HCT116 (cell line): ENCODE measurements around the gene PTPN4. TPM values are rescaled to one million over a fixed set of nuclear protein-coding genes. Genes with fewer than 3 reads are reported as not detected.

Experiments
- ATAC-seq: fragments of 200-7000 bp; cut with Tn5 transposase; 2 replicates; pipeline ENCODE4 v1.9.1; 2020; ENCODE audit warnings: mild to moderate bottlenecking, moderate library complexity
- BruUV-seq: library from RNA; stranded (reverse); fragments of 400-500 nt; replicated peaks from 2 replicates; lab custom pipeline; 2021; lab: Mats Ljungman, UMichigan
- CTCF ChIA-PET: fragments of 300-600 bp; sonication (Branson Sonifier 250); formaldehyde crosslinking; loops from one replicate; lab custom pipeline; 2021; ENCODE audit warnings: antibody characterized with exemption; lab: Charles Lee
- POLR2A ChIA-PET: fragments of 300-600, 350-600 bp; sonication (Branson Sonifier 250); formaldehyde crosslinking; loops from one replicate; lab custom pipeline; 2021; ENCODE audit warnings: antibody characterized with exemption; lab: Charles Lee
- RAD21 ChIA-PET, 2 experiments: fragments of 300-600 bp; sonication (Branson Sonifier 250); formaldehyde crosslinking; loops; one replicate each; lab custom pipeline; 2023; ENCODE audit warnings: low total read pairs in 2 of 2; ENCODE audit not compliant: uncharacterized antibody in 2 of 2, unreplicated experiment in 2 of 2, low non-redundant PET in 1 of 2; lab: Charles Lee
- DNase-seq: peaks from one replicate; pipeline ENCODE4 v3.0.0-alpha.2; 2010; ENCODE audit warnings: low read depth, low spot score
- H2AFZ ChIP-seq: fragments of 200-600 bp; shearing (Covaris generic), sonication (generic); 2 replicates; pipeline ENCODE4 v1.6.1; 2017; ENCODE audit warnings: low read depth, mixed run types, mixed read lengths, antibody characterized with exemption, low read length; ENCODE audit not compliant: poor library complexity, severe bottlenecking
- H3K27ac ChIP-seq: 2 replicates; pipeline ENCODE4 v1.5.1; 2012; ENCODE audit warnings: low read depth, low read length
- H3K27me3 ChIP-seq: fragments of 200-600 bp; sonication (generic); 2 replicates; pipeline ENCODE4 v1.6.1; 2016; ENCODE audit warnings: mixed run types, low read length, mixed read lengths; ENCODE audit not compliant: insufficient read depth
- H3K36me3 ChIP-seq, 2 experiments: fragments of 200-500 bp in 1 of 2; fragments of 200-600 bp in 1 of 2; sonication (Bioruptor generic) in 1 of 2; sonication (generic) in 1 of 2; 2 replicates each; pipeline versions ENCODE4 v1.5.1 to v1.6.1; 2014 to 2016; ENCODE audit warnings: low read length in 2 of 2, inconsistent platforms in 1 of 2, mixed read lengths in 1 of 2, mixed run types in 1 of 2; ENCODE audit not compliant: insufficient read depth in 2 of 2, control insufficient read depth in 1 of 2
- H3K4me1 ChIP-seq, 2 experiments: fragments of 200-600 bp in 1 of 2; sonication (generic) in 1 of 2; 2 replicates each; pipeline versions ENCODE4 v1.5.1 to v1.6.1; 2012 to 2017; ENCODE audit warnings: low read length in 2 of 2, inconsistent platforms in 1 of 2, mild to moderate bottlenecking in 1 of 2, mixed read lengths in 1 of 2, mixed run types in 1 of 2, moderate library complexity in 1 of 2; ENCODE audit not compliant: insufficient read depth in 2 of 2, control insufficient read depth in 1 of 2
- H3K4me2 ChIP-seq: fragments of 200-600 bp; sonication (generic); 2 replicates; pipeline ENCODE4 v1.6.1; 2017; ENCODE audit warnings: mixed run types, low read length, mixed read lengths
- H3K4me3 ChIP-seq, 2 experiments: fragments of 200-600 bp in 1 of 2; sonication (generic) in 1 of 2; replicated peaks in 1 of 2; 2 replicates each; pipeline ENCODE4 v1.5.1; 2011 to 2016; ENCODE audit warnings: low read length in 2 of 2, control low read depth in 1 of 2, low read depth in 1 of 2, mild to moderate bottlenecking in 1 of 2, mixed read lengths in 1 of 2, mixed run types in 1 of 2
- H3K79me2 ChIP-seq: fragments of 200-600 bp; sonication (generic); 2 replicates; pipeline ENCODE4 v1.6.1; 2017; ENCODE audit warnings: mild to moderate bottlenecking, mixed run types, low read length, moderate library complexity, mixed read lengths; ENCODE audit not compliant: insufficient read depth
- H3K9ac ChIP-seq: fragments of 200-600 bp; sonication (generic); 2 replicates; pipeline ENCODE4 v1.6.1; 2016; ENCODE audit warnings: low read length, mixed read lengths
- H3K9me2 ChIP-seq: fragments of 200-600 bp; sonication (generic), shearing (Covaris generic); 2 replicates; pipeline ENCODE4 v1.6.1; 2017; ENCODE audit warnings: mixed run types, mild to moderate bottlenecking, moderate library complexity; ENCODE audit not compliant: insufficient read depth
- H3K9me3 ChIP-seq, 2 experiments: fragments of 200-500 bp in 1 of 2; fragments of 200-600 bp in 1 of 2; sonication (Bioruptor generic) in 1 of 2; sonication (generic) in 1 of 2; 2 replicates each; pipeline ENCODE4 v1.6.1; 2014 to 2017; ENCODE audit warnings: low read length in 2 of 2, mixed read lengths in 2 of 2, inconsistent platforms in 1 of 2, low read depth in 1 of 2, mild to moderate bottlenecking in 1 of 2, mixed run types in 1 of 2, moderate library complexity in 1 of 2; ENCODE audit not compliant: control insufficient read depth in 1 of 2, insufficient read depth in 1 of 2
- H4K20me1 ChIP-seq: fragments of 200-600 bp; sonication (generic), shearing (Covaris generic); 2 replicates; pipeline ENCODE4 v1.6.1; 2017; ENCODE audit warnings: mixed run types, mild to moderate bottlenecking, moderate library complexity; ENCODE audit not compliant: insufficient read depth
- ATF3 ChIP-seq: IDR thresholded peaks from 2 replicates; pipeline ENCODE4 v1.6.1; 2012
- EGR1 ChIP-seq: IDR thresholded peaks from 2 replicates; pipeline ENCODE4 v1.6.1; 2012; ENCODE audit warnings: low read depth
- EZH2 ChIP-seq: fragments of 200-600 bp; sonication (generic); IDR thresholded peaks from 2 replicates; pipeline ENCODE4 v1.6.1; 2017; ENCODE audit warnings: antibody characterized with exemption, mixed run types
- EZH2phosphoT487 ChIP-seq: fragments of 200-600 bp; IDR thresholded peaks from 2 replicates; pipeline ENCODE4 v1.6.1; 2018; ENCODE audit warnings: antibody characterized with exemption, borderline replicate concordance
- JUND ChIP-seq: IDR thresholded peaks from 2 replicates; pipeline ENCODE4 v1.6.1; 2012
- POLR2AphosphoS5 ChIP-seq: IDR thresholded peaks from 2 replicates; pipeline ENCODE4 v1.6.1; 2011; ENCODE audit warnings: mild to moderate bottlenecking, low read depth, low read length, moderate library complexity
- REST ChIP-seq: IDR thresholded peaks from 2 replicates; pipeline ENCODE4 v1.6.1; 2012; ENCODE audit warnings: low read depth
- SIN3A ChIP-seq: IDR thresholded peaks from 2 replicates; pipeline ENCODE4 v1.6.1; 2012; ENCODE audit warnings: low read depth
- TCF7L2 ChIP-seq: IDR thresholded peaks from 2 replicates; pipeline ENCODE4 v1.7.0; 2011; ENCODE audit warnings: borderline replicate concordance, inconsistent platforms; ENCODE audit not compliant: insufficient read depth, insufficient read length; ENCODE audit errors: extremely low read depth
- YY1 ChIP-seq: IDR thresholded peaks from 2 replicates; pipeline ENCODE4 v1.6.1; 2011; ENCODE audit warnings: low read length, low read depth, moderate library complexity, mild to moderate bottlenecking; ENCODE audit not compliant: insufficient replicate concordance; ENCODE audit errors: extremely low read depth
- intact Hi-C: fragments of 100-400 bp; cut with micrococcal nuclease; formaldehyde crosslinking; loops from 2 replicates; pipeline ENCODE4 v1.10.0; 2022
- total RNA-seq: library from RNA; stranded (reverse); gene quantifications from one replicate; pipeline ENCODE4 v1.2.1, GENCODE V29; 2021; ENCODE audit not compliant: unreplicated experiment
- TF ChIP-seq, protein P1 (sequence below): IDR thresholded peaks from 2 replicates; pipeline ENCODE4 v1.6.1; 2012

The PTPN4 gene
- total RNA-seq, 1 experiment from 2014 or later, result 38.4 TPM

DNA sequence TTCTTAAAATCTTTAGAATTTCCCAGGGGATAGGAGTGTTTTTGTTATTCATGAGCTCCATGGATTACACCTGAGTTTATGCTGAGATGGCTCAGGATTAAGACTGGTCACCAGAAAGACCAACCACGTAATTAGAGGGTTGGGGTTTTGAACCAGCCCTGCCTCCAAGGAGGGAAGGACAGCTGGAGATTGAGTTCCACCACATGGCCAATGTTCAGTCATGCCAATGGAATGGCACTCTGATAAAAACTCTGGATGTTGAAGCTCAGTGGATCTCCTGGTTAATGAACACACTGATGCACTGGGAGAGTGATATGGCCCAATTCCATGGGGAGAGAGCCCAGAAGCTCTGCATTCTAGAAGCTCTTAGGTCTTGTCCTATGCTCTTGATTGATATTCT, 38.7 kb upstream of the PTPN4 start:
- Histone ChIP-seq H3K27ac (no peak overlapping the region), H3K4me3 (no peak overlapping the region), H3K9ac (no peak overlapping the region), H3K79me2 (no peaks in the 10 kb centered on the region), H3K4me1 (no peaks in the 10 kb centered on the region), H3K36me3 (no peaks in the 10 kb centered on the region), H2AFZ (no peak overlapping the region), H3K9me2 (no peaks in the 10 kb centered on the region), H3K27me3 (no peaks in the 10 kb centered on the region), H3K4me2 (no peak overlapping the region), H3K9me3 (no peaks in the 10 kb centered on the region; a peak in 1 of 4 replicates), H4K20me1 (no peaks in the 10 kb centered on the region)
- intact Hi-C loops, result no loop called here
- DNase-seq (no peak), ATAC-seq (no peak)
- ChIA-PET POLR2A (no interaction called here), CTCF (interaction anchor here (1.0 kb wide), 1 partner anchor 18 kb away, joined by 3 read pairs; no protein-coding TSS in a partner anchor), RAD21 (no interaction called here)
- TF ChIP-seq REST (no peak), EZH2phosphoT487 (no peak), TCF7L2 (no peak), SIN3A (no peak), EGR1 (no peak), EZH2 (no peak)
- BruUV-seq, result no TSS peak

GRCh38 chr2:119721462-119721861, 38.3 kb upstream of the PTPN4 start:
- H3K27ac ChIP-seq, result no peak overlapping the region
- H3K79me2 ChIP-seq, result no peaks in the 10 kb centered on the region
- H3K4me2 ChIP-seq, result no peak overlapping the region
- no peaks in the 10 kb centered on the region for H3K4me1 ChIP-seq
- CTCF ChIA-PET, result interaction anchor here (1.0 kb wide), 1 partner anchor 19 kb away, joined by 3 read pairs; no protein-coding TSS in a partner anchor
- no TSS peak for BruUV-seq
- no peak for TF ChIP-seq SIN3A
- no peak for TF ChIP-seq YY1
- no peak for TF ChIP-seq EGR1
- TF ChIP-seq, protein P1, sequence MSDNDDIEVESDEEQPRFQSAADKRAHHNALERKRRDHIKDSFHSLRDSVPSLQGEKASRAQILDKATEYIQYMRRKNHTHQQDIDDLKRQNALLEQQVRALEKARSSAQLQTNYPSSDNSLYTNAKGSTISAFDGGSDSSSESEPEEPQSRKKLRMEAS, result no peak
- TF ChIP-seq JUND, result no peak
- no peak for TF ChIP-seq EZH2phosphoT487
- no peak for TF ChIP-seq POLR2AphosphoS5
- no peak for TF ChIP-seq ATF3
- no peak for TF ChIP-seq REST
- POLR2A ChIA-PET, result no interaction called here
- no peaks in the 10 kb centered on the region for H3K27me3 ChIP-seq
- no peak for ATAC-seq
- H3K9me3 ChIP-seq, result no peaks in the 10 kb centered on the region; a peak in 1 of 4 replicates
- no peak for DNase-seq
- intact Hi-C loops, result no loop called here
- no peaks in the 10 kb centered on the region for H3K36me3 ChIP-seq
- H3K9me2 ChIP-seq, result no peaks in the 10 kb centered on the region
- RAD21 ChIA-PET, result no interaction called here
- no peaks in the 10 kb centered on the region for H4K20me1 ChIP-seq
- H2AFZ ChIP-seq, result no peak overlapping the region
- H3K9ac ChIP-seq, result no peak overlapping the region
- H3K4me3 ChIP-seq, result no peak overlapping the region
